B cell (primary cell): ENCODE measurements around the gene CRHR2. TPM values are rescaled to one million over a fixed set of nuclear protein-coding genes. Genes with fewer than 3 reads are reported as not detected.

Experiments used
- ATAC-seq: fragments of 200-7000 bp; cut with Tn5 transposase; one replicate; pipeline ENCODE4 v1.10.0; 2021; ENCODE audit warnings: low read depth, mild to moderate bottlenecking, moderate number of reproducible peaks, moderate library complexity
- CTCF ChIA-PET: fragments of 350-600 bp; sonication (Branson Sonifier 250); formaldehyde crosslinking; loops from one replicate; lab custom pipeline; 2021; ENCODE audit warnings: antibody characterized with exemption, inconsistent platforms; lab: Charles Lee
- POLR2A ChIA-PET: fragments of 350-600 bp; sonication (Branson Sonifier 250); formaldehyde crosslinking; loops from one replicate; lab custom pipeline; 2021; ENCODE audit warnings: antibody characterized with exemption; lab: Charles Lee
- DNase-seq: peaks from one replicate; pipeline ENCODE4 v3.0.0; 2013
- H2AFZ ChIP-seq: 2 replicates; pipeline ENCODE4 v1.6.1; 2012; ENCODE audit warnings: mild to moderate bottlenecking, low read depth, low read length; ENCODE audit not compliant: insufficient read depth, poor library complexity, severe bottlenecking
- H3K27ac ChIP-seq, 2 donors: 1 replicate in 1 of 2; 2 replicates in 1 of 2; pipeline ENCODE4 v1.5.1; 2012 to 2013; ENCODE audit warnings: low read length in 2 of 2, mild to moderate bottlenecking in 2 of 2, moderate library complexity in 1 of 2
- H3K27me3 ChIP-seq, 4 experiments: fragments of 200-600 bp in 1 of 4; sonication (generic) in 1 of 4; replicated peaks in 1 of 4; 1 replicate in 2 of 4; 2 replicates in 2 of 4; pipeline versions ENCODE4 v1.6.1 to v1.7.0; 2013 to 2016; ENCODE audit warnings: low read length in 3 of 4, mild to moderate bottlenecking in 2 of 4, mixed read lengths in 1 of 4, moderate library complexity in 1 of 4; ENCODE audit not compliant: insufficient read depth in 4 of 4, control insufficient read depth in 3 of 4; ENCODE audit errors: control extremely low read depth in 1 of 4
- H3K36me3 ChIP-seq, 2 experiments: replicated peaks in 1 of 2; 1 replicate in 1 of 2; 2 replicates in 1 of 2; pipeline versions ENCODE4 v1.6.1 to v1.7.1; 2013; ENCODE audit warnings: low read length in 1 of 2; ENCODE audit not compliant: insufficient read depth in 2 of 2, control insufficient read depth in 1 of 2; ENCODE audit errors: control extremely low read depth in 1 of 2, extremely low read depth in 1 of 2
- H3K4me1 ChIP-seq, 2 donors: fragments of 200-600 bp in 1 of 2; sonication (generic) in 1 of 2; 1 replicate in 1 of 2; 2 replicates in 1 of 2; pipeline versions ENCODE4 v1.5.1 to v1.6.1; 2013 to 2017; ENCODE audit warnings: low read length in 2 of 2; ENCODE audit not compliant: control insufficient read depth in 2 of 2, insufficient read depth in 2 of 2
- H3K4me2 ChIP-seq: replicated peaks from 2 replicates; pipeline ENCODE3; 2012; ENCODE audit warnings: mild to moderate bottlenecking, low read depth, low read length; ENCODE audit not compliant: poor library complexity, severe bottlenecking
- H3K4me3 ChIP-seq, 5 experiments: fragments of 200-600 bp in 1 of 5; sonication (generic) in 1 of 5; 1 replicate in 3 of 5; 2 replicates in 2 of 5; pipeline versions ENCODE4 v1.5.1 to v1.7.0; 2011 to 2016; ENCODE audit warnings: low read length in 4 of 5, mild to moderate bottlenecking in 4 of 5, low read depth in 2 of 5, control low read depth in 1 of 5, moderate library complexity in 1 of 5; ENCODE audit not compliant: insufficient read depth in 1 of 5; ENCODE audit errors: control extremely low read depth in 1 of 5, extremely low read depth in 1 of 5
- H3K79me2 ChIP-seq: fragments of 200-600 bp; sonication (generic); one replicate; pipeline ENCODE4 v1.6.0; 2016; ENCODE audit warnings: low read length; ENCODE audit not compliant: control insufficient read depth, insufficient read depth
- H3K9ac ChIP-seq: fragments of 200-600 bp; sonication (generic); 2 replicates; pipeline ENCODE4 v1.6.1; 2017; ENCODE audit warnings: mild to moderate bottlenecking, low read length, moderate library complexity
- H3K9me3 ChIP-seq, 3 donors: one replicate each; pipeline versions ENCODE4 v1.6.1 to v1.7.1; 2013; ENCODE audit warnings: low read length in 2 of 3; ENCODE audit not compliant: control insufficient read depth in 2 of 3, insufficient read depth in 1 of 3; ENCODE audit errors: control extremely low read depth in 1 of 3
- H4K20me1 ChIP-seq: 2 replicates; pipeline ENCODE4 v1.6.0; 2012; ENCODE audit warnings: mild to moderate bottlenecking, low read length; ENCODE audit not compliant: insufficient read depth, control insufficient read depth, poor library complexity, severe bottlenecking
- H3K27ac Mint-ChIP-seq: one replicate; pipeline ENCODE4 v1.8.0; 2021; ENCODE audit warnings: mixed read lengths
- H3K27me3 Mint-ChIP-seq: one replicate; pipeline ENCODE4 v1.8.0; 2021; ENCODE audit warnings: mixed read lengths
- H3K4me1 Mint-ChIP-seq: one replicate; pipeline ENCODE4 v1.8.0; 2021; ENCODE audit warnings: mixed read lengths
- H3K4me3 Mint-ChIP-seq: one replicate; pipeline ENCODE4 v1.8.0; 2021; ENCODE audit warnings: mixed read lengths
- H3K9me3 Mint-ChIP-seq: one replicate; pipeline ENCODE4 v1.8.0; 2022; ENCODE audit warnings: mixed read lengths; ENCODE audit not compliant: insufficient read depth
- EZH2 ChIP-seq: IDR thresholded peaks from 2 replicates; pipeline ENCODE4 v1.6.1; 2012; ENCODE audit warnings: borderline replicate concordance, low read depth, mild to moderate bottlenecking, moderate library complexity, low read length; ENCODE audit not compliant: insufficient read depth, poor library complexity, severe bottlenecking
- WGBS: methylation state at CpG from one replicate; pipeline ENCODE4 v1.1.5; 2013; ENCODE audit warnings: missing lambda C conversion rate; ENCODE audit not compliant: insufficient coverage; 5-methylcytosine and 5-hydroxymethylcytosine counted together
- intact Hi-C: fragments of 100-400 bp; cut with micrococcal nuclease; formaldehyde crosslinking; loops from one replicate; pipeline ENCODE4 v1.10.0; 2022
- polyA plus RNA-seq: library from polyadenylated mRNA; depleted of rRNA; stranded (reverse); fragments of >200 nt; gene quantifications from 2 replicates; pipeline ENCODE4 v1.2.3, GENCODE V29; 2012
- total RNA-seq, 2 donors: library from RNA; stranded (reverse); fragments of 120-200 nt in 1 of 2; gene quantifications; 1 replicate in 1 of 2; 2 replicates in 1 of 2; pipeline versions ENCODE4 v1.2.3 to v1.2.4, GENCODE V29; 2013 to 2022
- TF ChIP-seq, protein P1 (sequence below): fragments of 200-600 bp; IDR thresholded peaks from one replicate; pipeline ENCODE4 v1.8.0; 2022; ENCODE audit warnings: antibody characterized with exemption, mild to moderate bottlenecking

CRHR2 gene
- total and polyA plus RNA-seq, 2 donors (not counting 1 experiment from before 2014, with no cell fraction given): not detected

DNA sequence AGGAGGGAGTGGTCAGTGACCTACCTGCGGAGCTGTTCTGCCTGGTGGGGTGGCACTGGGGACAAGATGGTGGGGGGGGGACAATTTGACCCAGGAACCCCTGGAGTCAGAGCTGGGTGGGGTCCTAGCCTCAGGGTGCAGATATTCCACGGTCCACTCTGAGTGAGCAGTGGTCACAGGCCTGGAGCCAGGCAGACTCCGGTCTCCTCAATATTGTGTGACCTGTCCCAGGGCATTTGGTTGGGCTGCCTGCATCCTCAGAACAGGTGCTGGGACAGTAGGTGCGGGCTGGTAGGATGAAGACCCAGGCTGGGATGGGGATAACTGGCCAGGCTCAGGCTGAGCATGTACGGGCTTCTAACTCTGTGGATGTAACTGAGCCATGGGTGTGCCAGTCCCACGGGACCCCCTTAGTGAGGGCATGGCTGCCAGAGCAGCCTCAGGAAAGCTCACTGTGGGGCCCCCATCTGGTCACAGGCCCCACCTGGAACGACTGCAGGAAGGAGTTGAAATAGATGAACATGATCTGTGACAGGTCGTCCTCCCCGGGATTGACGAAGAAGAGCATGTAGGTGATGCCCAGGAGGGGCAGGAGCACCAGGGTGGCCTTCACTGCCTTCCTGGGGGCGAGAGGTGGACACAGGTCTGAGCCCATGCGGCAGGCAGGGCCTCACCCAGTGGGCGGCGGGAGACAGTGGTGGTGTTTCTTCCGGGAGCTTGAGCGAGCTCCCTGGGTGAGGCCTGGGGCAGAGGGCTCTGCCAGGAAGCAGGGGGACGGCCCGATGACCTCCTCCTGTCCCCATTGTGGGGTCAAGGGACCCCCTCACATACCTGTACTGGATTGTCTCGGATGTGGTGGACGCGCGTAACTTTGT, 26.9 kb downstream of the CRHR2 start:
- no peak overlapping the region for H2AFZ ChIP-seq
- no peaks in the 10 kb centered on the region for H3K27me3 ChIP-seq
- TF ChIP-seq EZH2: no peak
- TF ChIP-seq, protein P1, sequence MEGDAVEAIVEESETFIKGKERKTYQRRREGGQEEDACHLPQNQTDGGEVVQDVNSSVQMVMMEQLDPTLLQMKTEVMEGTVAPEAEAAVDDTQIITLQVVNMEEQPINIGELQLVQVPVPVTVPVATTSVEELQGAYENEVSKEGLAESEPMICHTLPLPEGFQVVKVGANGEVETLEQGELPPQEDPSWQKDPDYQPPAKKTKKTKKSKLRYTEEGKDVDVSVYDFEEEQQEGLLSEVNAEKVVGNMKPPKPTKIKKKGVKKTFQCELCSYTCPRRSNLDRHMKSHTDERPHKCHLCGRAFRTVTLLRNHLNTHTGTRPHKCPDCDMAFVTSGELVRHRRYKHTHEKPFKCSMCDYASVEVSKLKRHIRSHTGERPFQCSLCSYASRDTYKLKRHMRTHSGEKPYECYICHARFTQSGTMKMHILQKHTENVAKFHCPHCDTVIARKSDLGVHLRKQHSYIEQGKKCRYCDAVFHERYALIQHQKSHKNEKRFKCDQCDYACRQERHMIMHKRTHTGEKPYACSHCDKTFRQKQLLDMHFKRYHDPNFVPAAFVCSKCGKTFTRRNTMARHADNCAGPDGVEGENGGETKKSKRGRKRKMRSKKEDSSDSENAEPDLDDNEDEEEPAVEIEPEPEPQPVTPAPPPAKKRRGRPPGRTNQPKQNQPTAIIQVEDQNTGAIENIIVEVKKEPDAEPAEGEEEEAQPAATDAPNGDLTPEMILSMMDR: no peak
- intact Hi-C loops: no loop called here
- no peak overlapping the region for H3K27ac ChIP-seq
- no peak overlapping the region for H3K4me2 ChIP-seq
- H3K9me3 ChIP-seq: no peaks in the 10 kb centered on the region
- ATAC-seq (no peak), DNase-seq (no peak)
- H4K20me1 ChIP-seq: no peaks in the 10 kb centered on the region
- POLR2A ChIA-PET: no interaction called here
- H3K4me1 ChIP-seq: no peaks in the 10 kb centered on the region
- H3K9me3 Mint-ChIP-seq: no peaks in the 10 kb centered on the region
- CTCF ChIA-PET: no interaction called here
- no peaks in the 10 kb centered on the region for H3K27me3 Mint-ChIP-seq
- H3K4me3 Mint-ChIP-seq: no peak overlapping the region
- H3K36me3 ChIP-seq: no peaks in the 10 kb centered on the region
- H3K4me3 ChIP-seq: no peak overlapping the region
- H3K27ac Mint-ChIP-seq: no peak overlapping the region
- H3K4me1 Mint-ChIP-seq: no peaks in the 10 kb centered on the region
- no peak overlapping the region for H3K9ac ChIP-seq
- 92% methylated on average over 17 of the region's 22 CpGs for WGBS
- no peaks in the 10 kb centered on the region for H3K79me2 ChIP-seq
